A172 (cell line): ENCODE measurements around the gene ALX3. TPM values are rescaled to one million over a fixed set of nuclear protein-coding genes. Genes with fewer than 3 reads are reported as not detected.
"Not testable (repeated sequence)": the region's sequence is repeated elsewhere in the genome, so short reads cannot be mapped to it uniquely, and the experiment has no call there.

Experiments used
- DNase-seq: peaks from one replicate; pipeline ENCODE4 v3.0.0-alpha.2; 2015; ENCODE audit warnings: low spot score
- total RNA-seq: library from RNA; depleted of rRNA; stranded (reverse); fragments of >200 nt; shearing (Covaris generic); gene quantifications from 2 replicates; pipeline ENCODE4 v1.2.3, GENCODE V29; 2014

ALX3 gene
- total RNA-seq, 1 experiment from 2014 or later = not detected

GRCh38 chr1:110089561-110090275, 19.2 kb upstream of the ALX3 start:
- DNase-seq = no peak

GRCh38 chr1:110088739-110089316, 18.4 kb upstream of the ALX3 start:
- DNase-seq = no peak

GRCh38 chr1:110087812-110088738, 17.6 kb upstream of the ALX3 start:
- DNase-seq = peak; percentile 35

GRCh38 chr1:110086961-110087360, 16.5 kb upstream of the ALX3 start:
- DNase-seq = no peak

- no peak for DNase-seq
These were observed 15.2 kb upstream of the ALX3 start for GRCh38 chr1:110085671-110086070.

- no peak for DNase-seq
These were observed 14.0 kb upstream of the ALX3 start for GRCh38 chr1:110084227-110085078.

- DNase-seq = no peak
These were observed 13.4 kb upstream of the ALX3 start for GRCh38 chr1:110083866-110084226.

- no peak for DNase-seq
These were observed 12.8 kb upstream of the ALX3 start for GRCh38 chr1:110083061-110083865.

GRCh38 chr1:110082477-110082876, 12.0 kb upstream of the ALX3 start:
- DNase-seq = no peak

- DNase-seq = no peak
These were observed 10.6 kb upstream of the ALX3 start for GRCh38 chr1:110081061-110081460.

GRCh38 chr1:110079995-110080394, 9.5 kb upstream of the ALX3 start:
- not testable (repeated sequence) for DNase-seq

- no peak for DNase-seq
These were observed 6.5 kb upstream of the ALX3 start for GRCh38 chr1:110076789-110077500.

- DNase-seq = no peak
These were observed 3.7 kb upstream of the ALX3 start for GRCh38 chr1:110074166-110074565.

GRCh38 chr1:110070282-110070669, 196 bp downstream of the ALX3 start:
- DNase-seq = no peak

GRCh38 chr1:110069404-110070281, 829 bp downstream of the ALX3 start:
- DNase-seq = no peak

- no peak for DNase-seq
These were observed 1.6 kb downstream of the ALX3 start for GRCh38 chr1:110068646-110069403.

GRCh38 chr1:110067893-110068645, 2.4 kb downstream of the ALX3 start:
- no peak for DNase-seq

GRCh38 chr1:110067479-110067892, 3.0 kb downstream of the ALX3 start:
- no peak for DNase-seq
